K562 (cell line): ENCODE measurements around the gene PUS7. TPM values are rescaled to one million over a fixed set of nuclear protein-coding genes. Genes with fewer than 3 reads are reported as not detected.

Experiments
- CBX5 ChIP-seq: IDR thresholded peaks from 2 replicates; pipeline ENCODE4 v1.6.1; 2014; ENCODE audit warnings: low read depth, borderline replicate concordance
- CBX8 ChIP-seq: fragments of 200-600 bp; sonication (generic); IDR thresholded peaks from 2 replicates; pipeline ENCODE4 v1.6.1; 2012; ENCODE audit warnings: borderline replicate concordance, mixed run types, low read depth, mild to moderate bottlenecking, moderate library complexity, mixed read lengths, low read length, control low read depth, inconsistent platforms; ENCODE audit not compliant: poor library complexity, severe bottlenecking; ENCODE audit errors: extremely low read depth
- EGR1 ChIP-seq: fragments of 450-650 bp; conservative IDR thresholded peaks from 2 replicates; pipeline ENCODE4 v1.6.1; 2017; ENCODE audit warnings: mild to moderate bottlenecking
- ESRRA ChIP-seq: fragments of 450-650 bp; IDR thresholded peaks from 2 replicates; pipeline ENCODE4 v1.6.1; 2014; ENCODE audit warnings: low read depth, mild to moderate bottlenecking, moderate library complexity, borderline replicate concordance
- FOXK1 ChIP-seq: sonication (generic); formaldehyde crosslinking; IDR thresholded peaks from 2 replicates; pipeline ENCODE4 v1.8.0; 2022; ENCODE audit warnings: missing genetic modification reagents, mild to moderate bottlenecking, borderline replicate concordance
- HDAC2 ChIP-seq: fragments of 450-650 bp; IDR thresholded peaks from 2 replicates; pipeline ENCODE4 v1.6.1; 2016; ENCODE audit warnings: mild to moderate bottlenecking
- JUND ChIP-seq, 2 experiments: IDR thresholded peaks; 2 replicates in 1 of 2; 3 replicates in 1 of 2; pipeline ENCODE4 v1.6.1; 2011; ENCODE audit warnings: borderline replicate concordance in 2 of 2, low read depth in 2 of 2, low read length in 2 of 2, improper control_type of control experiment in 1 of 2, missing biosample characterization in 1 of 2, missing genetic modification characterization in 1 of 2, missing genetic modification reagents in 1 of 2
- MLLT1 ChIP-seq, 2 experiments: fragments of 450-650 bp; IDR thresholded peaks; 2 replicates each; pipeline ENCODE4 v1.6.1; 2016
- MLX ChIP-seq, 2 experiments: fragments of 450-650 bp in 1 of 2; sonication (generic) in 1 of 2; formaldehyde crosslinking; conservative IDR thresholded peaks; 2 replicates each; pipeline versions ENCODE4 v1.4.0 to v1.8.1; 2020 to 2022; ENCODE audit warnings: mild to moderate bottlenecking in 1 of 2, missing genetic modification reagents in 1 of 2
- NFATC3 ChIP-seq: fragments of 450-650 bp; IDR thresholded peaks from 2 replicates; pipeline ENCODE4 v1.6.1; 2017; ENCODE audit warnings: mild to moderate bottlenecking
- SMARCA4 ChIP-seq: fragments of 450-650 bp; IDR thresholded peaks from 2 replicates; pipeline ENCODE4 v1.6.1; 2016
- SOX6 ChIP-seq: fragments of 450-650 bp; IDR thresholded peaks from 2 replicates; pipeline ENCODE4 v1.6.1; 2014; ENCODE audit warnings: mild to moderate bottlenecking
- ZBED1 ChIP-seq: IDR thresholded peaks from 2 replicates; pipeline ENCODE4 v1.6.1; 2014
- ZKSCAN1 ChIP-seq: fragments of 150-350 bp; IDR thresholded peaks from 2 replicates; pipeline ENCODE4 v1.6.1; 2016; ENCODE audit warnings: low read depth, low read length
- ZNF143 ChIP-seq: sonication (generic); formaldehyde crosslinking; IDR thresholded peaks from 2 replicates; pipeline ENCODE4 v1.9.0; 2022; ENCODE audit warnings: mild to moderate bottlenecking, missing genetic modification reagents
- ZNF175 ChIP-seq: fragments of 200-800 bp; sonication (Bioruptor generic); IDR thresholded peaks from 2 replicates; pipeline ENCODE4 v1.6.1; 2016; ENCODE audit warnings: low read depth, mild to moderate bottlenecking, missing genetic modification characterization, missing compliant biosample characterization
- ZNF274 ChIP-seq: IDR thresholded peaks from 2 replicates; pipeline ENCODE4 v1.6.1; 2011; ENCODE audit warnings: low read depth, mild to moderate bottlenecking, low read length, moderate library complexity, borderline replicate concordance
- ZNF384 ChIP-seq: IDR thresholded peaks from 2 replicates; pipeline ENCODE4 v1.6.1; 2012; ENCODE audit warnings: low read depth, low read length, improper control_type of control experiment
- ZNF449 ChIP-seq: fragments of 250-450 bp; sonication (Bioruptor Pico); IDR thresholded peaks from 2 replicates; pipeline ENCODE4 v1.8.0; 2022; ENCODE audit warnings: moderate library complexity, mild to moderate bottlenecking, inconsistent platforms
- ZNF592 ChIP-seq: fragments of 450-650 bp; IDR thresholded peaks from 2 replicates; pipeline ENCODE4 v1.6.1; 2017; ENCODE audit warnings: antibody characterized with exemption, mild to moderate bottlenecking
- polyA plus RNA-seq, 8 experiments: library from polyadenylated mRNA; depleted of rRNA in 4 of 8; stranded (reverse) in 5 of 8; unstranded in 3 of 8; fragments of >200 nt; fragmentation: Nextera tagmentation in 2 of 8; fragmentation: Illumina TruSeq in 1 of 8; extraction: Ambion mirVana in 2 of 8; extraction: Trizol in 1 of 8; gene quantifications; 2 replicates each; pipeline versions ENCODE4 v1.2.1 to v1.2.3, GENCODE V29; 2011 to 2014; ENCODE audit warnings: inconsistent platforms in 1 of 8, missing spikeins in 1 of 8
- total RNA-seq, 7 experiments: library from RNA; depleted of rRNA in 6 of 7; stranded (reverse); fragments of >200 nt in 6 of 7; fragmentation: Illumina TruSeq in 2 of 7; extraction: Trizol in 2 of 7; gene quantifications; 2 replicates each; pipeline versions ENCODE4 v1.2.1 to v1.2.3, GENCODE V29; 2011 to 2021; ENCODE audit warnings: low replicate concordance in 1 of 7

The PUS7 gene
- total and polyA plus RNA-seq, 9 of the 15 experiments (the other 6 are each of a cell fraction or from before 2014, with no cell fraction given): 15.1 to 95.6 (median 63.2) TPM

GRCh38 chr7:105521027-105521716 lies 899 bp downstream of the PUS7 start (continued):
- TF ChIP-seq CBX8 (no peak), CBX5 (no peak; the same call in 1 of the 2 replicates), JUND (IDR thresholded peaks at IDR 0.05; ENCODE audit: borderline replicate concordance, low read depth, low read length) (no peak), JUND (tag; IDR thresholded peaks at IDR 0.05; ENCODE audit: borderline replicate concordance, low read depth, low read length) (0 out of 3 replicates have a peak, but pooled peaks have one; percentile 27), ZNF175 (CRISPR knock-in tag) (no peak), ZNF143 (CRISPR knock-in tag) (0 out of 2 replicates have a peak, but pooled peaks have one; percentile 47), MLX (CRISPR knock-in tag; conservative IDR thresholded peaks at IDR 0.05) (peak in 1 of 2 experiments; percentile 90; a peak in 2 of 4 replicates), ZBED1 (peak; percentile 26; the same call in 1 of the 2 replicates), SOX6 (no peak), HDAC2 (peak; percentile 70), MLLT1 (IDR thresholded peaks at IDR 0.05) (peak; percentile 16 to 48; a peak in 1 of 4 replicates), ZNF449 (CRISPR knock-in tag) (no peak), ZKSCAN1 (peak; percentile 43; the same call in 1 of the 2 replicates), FOXK1 (CRISPR knock-in tag) (peak; percentile 97), NFATC3 (no peak), EGR1 (0 out of 2 replicates have a peak, but pooled peaks have one; percentile 15), ZNF274 (no peak), SMARCA4 (peak; percentile 34; the same call in 1 of the 2 replicates), ESRRA (no peak), ZNF384 (no peak), ZNF592 (peak; percentile 63; the same call in 1 of the 2 replicates)
